GM12864 (cell line): ENCODE measurements around the gene FCN2.

Experiments
- DNase-seq: peaks from one replicate; pipeline ENCODE4 v3.0.0-alpha.2; 2011; ENCODE audit warnings: low read depth
- H3K4me3 ChIP-seq: 2 replicates; pipeline ENCODE4 v1.5.1; 2011; ENCODE audit warnings: mild to moderate bottlenecking, low read depth, low read length, control low read depth
- TF ChIP-seq, protein P1 (sequence below): IDR thresholded peaks from 2 replicates; pipeline ENCODE4 v1.5.1; 2011; ENCODE audit warnings: low read depth, mild to moderate bottlenecking, moderate library complexity, low read length, control low read depth, inconsistent platforms; ENCODE audit errors: missing control alignments

FCN2 gene

GRCh38 chr9:134847138-134847537 lies 33.5 kb upstream of the FCN2 start:
- no peak overlapping the region for H3K4me3 ChIP-seq
- DNase-seq = no peak
- TF ChIP-seq, protein P1, sequence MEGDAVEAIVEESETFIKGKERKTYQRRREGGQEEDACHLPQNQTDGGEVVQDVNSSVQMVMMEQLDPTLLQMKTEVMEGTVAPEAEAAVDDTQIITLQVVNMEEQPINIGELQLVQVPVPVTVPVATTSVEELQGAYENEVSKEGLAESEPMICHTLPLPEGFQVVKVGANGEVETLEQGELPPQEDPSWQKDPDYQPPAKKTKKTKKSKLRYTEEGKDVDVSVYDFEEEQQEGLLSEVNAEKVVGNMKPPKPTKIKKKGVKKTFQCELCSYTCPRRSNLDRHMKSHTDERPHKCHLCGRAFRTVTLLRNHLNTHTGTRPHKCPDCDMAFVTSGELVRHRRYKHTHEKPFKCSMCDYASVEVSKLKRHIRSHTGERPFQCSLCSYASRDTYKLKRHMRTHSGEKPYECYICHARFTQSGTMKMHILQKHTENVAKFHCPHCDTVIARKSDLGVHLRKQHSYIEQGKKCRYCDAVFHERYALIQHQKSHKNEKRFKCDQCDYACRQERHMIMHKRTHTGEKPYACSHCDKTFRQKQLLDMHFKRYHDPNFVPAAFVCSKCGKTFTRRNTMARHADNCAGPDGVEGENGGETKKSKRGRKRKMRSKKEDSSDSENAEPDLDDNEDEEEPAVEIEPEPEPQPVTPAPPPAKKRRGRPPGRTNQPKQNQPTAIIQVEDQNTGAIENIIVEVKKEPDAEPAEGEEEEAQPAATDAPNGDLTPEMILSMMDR = no peak

DNA sequence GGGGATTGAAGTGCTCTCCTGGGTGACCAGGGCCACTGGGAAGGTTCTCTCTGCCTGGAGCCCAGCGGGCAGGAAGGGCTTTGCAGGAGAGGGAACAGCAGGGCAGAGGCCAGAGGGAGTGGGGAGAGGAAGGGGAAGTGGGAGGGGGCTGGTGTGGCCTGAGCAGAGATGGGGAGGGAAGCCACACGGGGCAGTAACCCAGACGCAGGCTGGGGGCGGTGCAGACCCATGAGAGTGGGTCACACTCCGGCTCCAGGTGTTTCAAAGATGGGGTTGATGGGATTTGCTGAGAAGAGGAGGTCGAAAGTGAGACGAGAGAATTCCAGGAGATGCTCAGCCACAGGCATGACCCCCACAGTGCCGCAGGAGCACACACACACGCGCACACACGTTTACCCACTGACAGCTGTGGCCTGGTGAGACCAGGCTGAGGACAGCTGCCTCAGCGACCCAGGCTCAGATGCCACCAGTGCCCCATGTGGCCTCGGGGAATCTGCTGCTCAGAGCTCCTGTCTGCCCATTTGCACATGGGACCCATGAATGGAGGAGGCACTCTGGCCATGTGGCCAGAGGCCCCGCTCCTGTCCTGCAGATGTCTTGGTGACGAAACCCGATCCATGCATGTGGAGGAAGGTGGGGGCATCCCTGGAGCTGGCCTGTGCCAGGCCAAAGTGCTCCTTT lies 32.7 kb upstream of the FCN2 start:
- H3K4me3 ChIP-seq = no peak overlapping the region
- no peak for DNase-seq
- TF ChIP-seq, protein P1 = no peak

GRCh38 chr9:134848504-134848903 lies 32.1 kb upstream of the FCN2 start:
- no peak for DNase-seq
- TF ChIP-seq, protein P1 = no peak
- H3K4me3 ChIP-seq = no peak overlapping the region

DNA sequence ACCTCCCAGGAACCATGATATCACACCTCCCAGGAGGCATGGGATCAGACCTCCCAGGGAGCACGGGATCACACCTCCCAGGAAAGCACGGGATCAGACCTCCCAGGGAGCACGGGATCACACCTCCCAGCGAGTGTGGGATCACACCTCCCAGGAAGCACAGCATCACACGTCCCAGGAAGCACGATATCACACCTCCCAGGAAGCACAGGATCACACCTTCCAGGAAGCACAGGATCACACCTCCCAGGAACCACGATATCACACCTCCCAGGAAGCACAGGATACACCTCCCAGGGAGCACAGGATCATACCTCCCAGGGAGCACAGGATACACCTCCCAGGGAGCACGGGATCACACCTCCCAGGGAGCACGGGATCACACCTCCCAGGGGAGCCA lies 30.0 kb upstream of the FCN2 start:
- TF ChIP-seq, protein P1 = no peak
- no peak overlapping the region for H3K4me3 ChIP-seq
- DNase-seq = no peak

GRCh38 chr9:134851020-134851419 lies 29.6 kb upstream of the FCN2 start:
- DNase-seq = no peak
- TF ChIP-seq, protein P1 = no peak
- no peak overlapping the region for H3K4me3 ChIP-seq

DNA sequence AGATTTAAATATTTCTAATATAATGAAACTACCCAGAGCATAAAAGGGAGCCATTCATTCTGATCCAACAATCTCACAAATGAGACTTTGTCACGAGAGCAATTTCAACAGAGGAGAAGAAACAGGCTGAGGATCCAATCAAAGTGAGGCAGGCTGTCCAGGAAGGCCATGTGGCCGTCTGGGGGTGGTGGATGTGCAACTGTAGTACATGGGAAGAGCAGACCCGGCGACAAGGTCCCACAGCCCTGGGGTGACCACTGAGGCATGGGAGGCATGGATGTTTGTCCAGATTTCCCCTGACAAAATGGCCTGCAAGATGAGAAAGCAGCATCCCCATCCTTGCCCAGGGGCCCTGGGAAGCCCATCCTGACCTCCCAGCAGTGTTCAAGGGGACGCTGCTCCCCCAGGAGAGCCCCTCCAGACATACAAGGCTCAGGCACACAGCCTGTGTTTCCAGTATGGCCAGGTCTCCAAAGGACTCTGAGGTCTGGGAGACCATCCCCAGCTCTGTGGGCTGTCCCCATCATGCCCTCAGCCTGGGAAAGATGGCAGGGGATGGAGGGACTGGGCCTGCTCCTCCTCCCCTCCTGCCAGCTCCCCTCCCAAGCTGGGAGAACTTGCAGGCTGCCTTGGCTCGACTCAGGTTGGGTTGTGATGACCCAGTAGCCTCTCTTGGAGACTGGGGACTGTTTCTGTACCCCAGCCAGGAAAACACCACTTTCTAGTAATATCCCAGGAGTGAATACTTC lies 27.5 kb upstream of the FCN2 start:
- no peak overlapping the region for H3K4me3 ChIP-seq
- TF ChIP-seq, protein P1 = no peak
- no peak for DNase-seq
